Liver (tissue), 9 donors: Measurements from ENCODE around the gene P3H1. TPM values are rescaled to one million over a fixed set of nuclear protein-coding genes. Genes with fewer than 3 reads are reported as not detected.

Experiments used
- DNase-seq: peaks from one replicate; pipeline ENCODE4 v3.0.0-alpha.2; 2017; ENCODE audit warnings: low spot score
- H3K27ac ChIP-seq, 2 donors: one replicate each; pipeline ENCODE4 v1.7.0; 2013; ENCODE audit warnings: inconsistent platforms in 2 of 2, low read length in 2 of 2, control low read depth in 1 of 2, low read depth in 1 of 2, mild to moderate bottlenecking in 1 of 2
- H3K27me3 ChIP-seq, 4 donors: one replicate each; pipeline versions ENCODE4 v1.6.1 to v1.7.0; 2013; ENCODE audit warnings: low read length in 3 of 4, inconsistent platforms in 1 of 4, mild to moderate bottlenecking in 1 of 4, moderate library complexity in 1 of 4; ENCODE audit not compliant: control insufficient read depth in 4 of 4, insufficient read depth in 4 of 4
- H3K36me3 ChIP-seq, 4 donors: one replicate each; pipeline versions ENCODE4 v1.6.1 to v1.7.0; 2013; ENCODE audit warnings: low read length in 3 of 4, mild to moderate bottlenecking in 3 of 4, low read depth in 1 of 4, moderate library complexity in 1 of 4; ENCODE audit not compliant: control insufficient read depth in 4 of 4, insufficient read depth in 3 of 4
- H3K4me1 ChIP-seq, 4 donors: one replicate each; pipeline versions ENCODE4 v1.6.1 to v1.7.0; 2013; ENCODE audit warnings: low read length in 3 of 4, mild to moderate bottlenecking in 3 of 4, moderate library complexity in 1 of 4; ENCODE audit not compliant: control insufficient read depth in 4 of 4, insufficient read depth in 4 of 4
- H3K4me3 ChIP-seq, 3 donors: one replicate each; pipeline versions ENCODE4 v1.6.1 to v1.7.0; 2013; ENCODE audit warnings: low read length in 3 of 3, control low read depth in 1 of 3, low read depth in 1 of 3, mild to moderate bottlenecking in 1 of 3
- H3K9ac ChIP-seq, 2 donors: one replicate each; pipeline ENCODE4 v1.7.0; 2013; ENCODE audit warnings: low read length in 2 of 2, mild to moderate bottlenecking in 2 of 2, moderate library complexity in 2 of 2, control low read depth in 1 of 2, low read depth in 1 of 2
- H3K9me3 ChIP-seq, 4 donors: one replicate each; pipeline versions ENCODE4 v1.6.1 to v1.7.0; 2013; ENCODE audit warnings: low read length in 3 of 4; ENCODE audit not compliant: control insufficient read depth in 4 of 4
- ATF3 ChIP-seq: IDR thresholded peaks from 2 replicates; pipeline ENCODE4 v1.6.1; 2016; ENCODE audit warnings: antibody characterized with exemption
- EGR1 ChIP-seq, 2 donors: IDR thresholded peaks; 2 replicates each; pipeline ENCODE4 v1.6.1; 2016 to 2018; ENCODE audit warnings: antibody characterized with exemption in 2 of 2, low read depth in 2 of 2
- FOXA1 ChIP-seq: IDR thresholded peaks from 2 replicates; pipeline ENCODE4 v1.6.1; 2016; ENCODE audit warnings: antibody characterized with exemption
- FOXA2 ChIP-seq: IDR thresholded peaks from 2 replicates; pipeline ENCODE4 v1.6.1; 2016; ENCODE audit warnings: antibody characterized with exemption
- GABPA ChIP-seq, 2 donors: IDR thresholded peaks in 1 of 2; conservative IDR thresholded peaks in 1 of 2; 2 replicates each; pipeline ENCODE4 v1.6.1; 2016; ENCODE audit warnings: antibody characterized with exemption in 2 of 2, mild to moderate bottlenecking in 1 of 2, moderate library complexity in 1 of 2
- HNF4A ChIP-seq, 2 donors: conservative IDR thresholded peaks; 2 replicates each; pipeline ENCODE4 v1.6.1; 2016; ENCODE audit warnings: antibody characterized with exemption in 2 of 2, mild to moderate bottlenecking in 2 of 2
- HNF4G ChIP-seq: IDR thresholded peaks from 2 replicates; pipeline ENCODE4 v1.6.1; 2016; ENCODE audit warnings: antibody characterized with exemption
- JUND ChIP-seq, 2 donors: IDR thresholded peaks; 2 replicates each; pipeline ENCODE4 v1.6.1; 2016; ENCODE audit warnings: antibody characterized with exemption in 2 of 2
- MAX ChIP-seq: IDR thresholded peaks from 2 replicates; pipeline ENCODE4 v1.6.1; 2016; ENCODE audit warnings: antibody characterized with exemption
- NR2F2 ChIP-seq: IDR thresholded peaks from 2 replicates; pipeline ENCODE4 v1.6.1; 2016; ENCODE audit warnings: antibody characterized with exemption
- RAD21 ChIP-seq, 2 donors: IDR thresholded peaks; 2 replicates each; pipeline ENCODE4 v1.6.1; 2016; ENCODE audit warnings: antibody characterized with exemption in 2 of 2, mild to moderate bottlenecking in 2 of 2
- RXRA ChIP-seq, 2 donors: IDR thresholded peaks; 2 replicates each; pipeline ENCODE4 v1.6.1; 2017 to 2018; ENCODE audit warnings: antibody characterized with exemption in 2 of 2, mild to moderate bottlenecking in 1 of 2
- SP1 ChIP-seq: IDR thresholded peaks from 2 replicates; pipeline ENCODE4 v1.6.1; 2018; ENCODE audit warnings: antibody characterized with exemption, mild to moderate bottlenecking
- TAF1 ChIP-seq: conservative IDR thresholded peaks from 2 replicates; pipeline ENCODE4 v1.6.1; 2016; ENCODE audit warnings: antibody characterized with exemption, mild to moderate bottlenecking
- YY1 ChIP-seq: IDR thresholded peaks from 2 replicates; pipeline ENCODE4 v1.6.1; 2016; ENCODE audit warnings: antibody characterized with exemption, mild to moderate bottlenecking
- ZBTB33 ChIP-seq: IDR thresholded peaks from 2 replicates; pipeline ENCODE4 v1.6.1; 2016; ENCODE audit warnings: antibody characterized with exemption
- WGBS: extraction: QIAGEN DNeasy Blood & Tissue Kit; methylation state at CpG from one replicate; pipeline ENCODE4 v1.1.7; 2013; 5-methylcytosine and 5-hydroxymethylcytosine counted together
- polyA plus RNA-seq, 2 donors: library from polyadenylated mRNA; stranded (reverse) in 1 of 2; unstranded in 1 of 2; fragments of 200-250 nt in 1 of 2; fragments of >200 nt in 1 of 2; fragmentation: Nextera tagmentation in 1 of 2; extraction: Ambion mirVana in 1 of 2; gene quantifications; one replicate each; pipeline versions ENCODE4 v1.2.1 to v1.2.3, GENCODE V29; 2013 to 2015
- total RNA-seq, 2 donors: library from RNA; depleted of rRNA; stranded (reverse); fragments of >200 nt; gene quantifications; one replicate each; pipeline ENCODE4 v1.2.3, GENCODE V29; 2014
- TF ChIP-seq, protein P1 (sequence below): IDR thresholded peaks from 2 replicates; pipeline ENCODE4 v1.6.1; 2016; ENCODE audit warnings: antibody characterized with exemption, mild to moderate bottlenecking
- TF ChIP-seq, protein P2 (sequence below): fragments of 150-350 bp; IDR thresholded peaks from 2 replicates; pipeline ENCODE4 v1.5.1; 2017; ENCODE audit warnings: improper control_type of control experiment, low read depth, low read length; ENCODE audit not compliant: missing input control
- donor health status: healthy.
- donor health status: healthy.
- donor health status: healthy.
- donor health status: healthy.
- donor health status: healthy.

Gene P3H1
- total and polyA plus RNA-seq, 4 donors: 14.9 to 28.0 (median 22.7) TPM

GRCh38 chr1:42737986-42738677 is 28.7 kb downstream of the P3H1 start (continued):
- no peak for TF ChIP-seq HNF4A (conservative IDR thresholded peaks at IDR 0.05)
- no peak for TF ChIP-seq TAF1
- no peak for TF ChIP-seq RAD21 (IDR thresholded peaks at IDR 0.05)

- WGBS: 53% methylated on average over 5 of the region's 5 CpGs
- no peaks in the 10 kb centered on the region for H3K27me3 ChIP-seq
- H3K36me3 ChIP-seq: no peaks in the 10 kb centered on the region
- no peaks in the 10 kb centered on the region for H3K9me3 ChIP-seq
- H3K4me1 ChIP-seq: peaks cover 2 to 7% (median 5%) of the 10 kb centered on the region in 4 donors
- H3K9ac ChIP-seq: no peak overlapping the region
- TF ChIP-seq MAX (no peak), HNF4G (no peak), HNF4A (conservative IDR thresholded peaks at IDR 0.05) (no peak), EGR1 (IDR thresholded peaks at IDR 0.05; ENCODE audit: low read depth in 2 of 2) (no peak), NR2F2 (no peak), RXRA (IDR thresholded peaks at IDR 0.05) (no peak), GABPA (IDR thresholded peaks at IDR 0.05 in 1 of 2, conservative IDR thresholded peaks at IDR 0.05 in 1 of 2) (no peak), FOXA1 (no peak), FOXA2 (no peak), ATF3 (no peak), JUND (IDR thresholded peaks at IDR 0.05) (no peak), TAF1 (no peak), ZBTB33 (no peak), YY1 (no peak), SP1 (no peak), RAD21 (IDR thresholded peaks at IDR 0.05) (no peak)
- TF ChIP-seq, protein P1, sequence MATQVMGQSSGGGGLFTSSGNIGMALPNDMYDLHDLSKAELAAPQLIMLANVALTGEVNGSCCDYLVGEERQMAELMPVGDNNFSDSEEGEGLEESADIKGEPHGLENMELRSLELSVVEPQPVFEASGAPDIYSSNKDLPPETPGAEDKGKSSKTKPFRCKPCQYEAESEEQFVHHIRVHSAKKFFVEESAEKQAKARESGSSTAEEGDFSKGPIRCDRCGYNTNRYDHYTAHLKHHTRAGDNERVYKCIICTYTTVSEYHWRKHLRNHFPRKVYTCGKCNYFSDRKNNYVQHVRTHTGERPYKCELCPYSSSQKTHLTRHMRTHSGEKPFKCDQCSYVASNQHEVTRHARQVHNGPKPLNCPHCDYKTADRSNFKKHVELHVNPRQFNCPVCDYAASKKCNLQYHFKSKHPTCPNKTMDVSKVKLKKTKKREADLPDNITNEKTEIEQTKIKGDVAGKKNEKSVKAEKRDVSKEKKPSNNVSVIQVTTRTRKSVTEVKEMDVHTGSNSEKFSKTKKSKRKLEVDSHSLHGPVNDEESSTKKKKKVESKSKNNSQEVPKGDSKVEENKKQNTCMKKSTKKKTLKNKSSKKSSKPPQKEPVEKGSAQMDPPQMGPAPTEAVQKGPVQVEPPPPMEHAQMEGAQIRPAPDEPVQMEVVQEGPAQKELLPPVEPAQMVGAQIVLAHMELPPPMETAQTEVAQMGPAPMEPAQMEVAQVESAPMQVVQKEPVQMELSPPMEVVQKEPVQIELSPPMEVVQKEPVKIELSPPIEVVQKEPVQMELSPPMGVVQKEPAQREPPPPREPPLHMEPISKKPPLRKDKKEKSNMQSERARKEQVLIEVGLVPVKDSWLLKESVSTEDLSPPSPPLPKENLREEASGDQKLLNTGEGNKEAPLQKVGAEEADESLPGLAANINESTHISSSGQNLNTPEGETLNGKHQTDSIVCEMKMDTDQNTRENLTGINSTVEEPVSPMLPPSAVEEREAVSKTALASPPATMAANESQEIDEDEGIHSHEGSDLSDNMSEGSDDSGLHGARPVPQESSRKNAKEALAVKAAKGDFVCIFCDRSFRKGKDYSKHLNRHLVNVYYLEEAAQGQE: no peak
- TF ChIP-seq, protein P2, sequence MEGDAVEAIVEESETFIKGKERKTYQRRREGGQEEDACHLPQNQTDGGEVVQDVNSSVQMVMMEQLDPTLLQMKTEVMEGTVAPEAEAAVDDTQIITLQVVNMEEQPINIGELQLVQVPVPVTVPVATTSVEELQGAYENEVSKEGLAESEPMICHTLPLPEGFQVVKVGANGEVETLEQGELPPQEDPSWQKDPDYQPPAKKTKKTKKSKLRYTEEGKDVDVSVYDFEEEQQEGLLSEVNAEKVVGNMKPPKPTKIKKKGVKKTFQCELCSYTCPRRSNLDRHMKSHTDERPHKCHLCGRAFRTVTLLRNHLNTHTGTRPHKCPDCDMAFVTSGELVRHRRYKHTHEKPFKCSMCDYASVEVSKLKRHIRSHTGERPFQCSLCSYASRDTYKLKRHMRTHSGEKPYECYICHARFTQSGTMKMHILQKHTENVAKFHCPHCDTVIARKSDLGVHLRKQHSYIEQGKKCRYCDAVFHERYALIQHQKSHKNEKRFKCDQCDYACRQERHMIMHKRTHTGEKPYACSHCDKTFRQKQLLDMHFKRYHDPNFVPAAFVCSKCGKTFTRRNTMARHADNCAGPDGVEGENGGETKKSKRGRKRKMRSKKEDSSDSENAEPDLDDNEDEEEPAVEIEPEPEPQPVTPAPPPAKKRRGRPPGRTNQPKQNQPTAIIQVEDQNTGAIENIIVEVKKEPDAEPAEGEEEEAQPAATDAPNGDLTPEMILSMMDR: no peak
- DNase-seq: no peak
- no peak overlapping the region for H3K4me3 ChIP-seq
- no peak overlapping the region for H3K27ac ChIP-seq
Observed at GRCh38 chr1:42737257-42737656, 29.6 kb downstream of the P3H1 start.
